IPS-18a (cell line): ENCODE measurements around the gene PARD6A.

Experiments used
- H3K27ac ChIP-seq: one replicate; pipeline ENCODE4 v1.5.1; 2013; ENCODE audit warnings: low read length
- H3K27me3 ChIP-seq: one replicate; pipeline ENCODE4 v1.6.1; 2013; ENCODE audit warnings: mild to moderate bottlenecking, low read length; ENCODE audit not compliant: control insufficient read depth, insufficient read depth
- H3K36me3 ChIP-seq: one replicate; pipeline ENCODE4 v1.6.1; 2013; ENCODE audit warnings: low read depth, low read length; ENCODE audit not compliant: control insufficient read depth
- H3K4me1 ChIP-seq: one replicate; pipeline ENCODE4 v1.6.1; 2013; ENCODE audit warnings: low read depth, low read length; ENCODE audit not compliant: control insufficient read depth
- H3K4me3 ChIP-seq: one replicate; pipeline ENCODE4 v1.5.1; 2013; ENCODE audit warnings: low read length
- H3K9ac ChIP-seq: one replicate; pipeline ENCODE4 v1.6.1; 2013; ENCODE audit warnings: mild to moderate bottlenecking, low read length, moderate library complexity
- H3K9me3 ChIP-seq: one replicate; pipeline ENCODE4 v1.6.1; 2013; ENCODE audit warnings: low read depth, low read length; ENCODE audit not compliant: control insufficient read depth

Gene PARD6A

DNA sequence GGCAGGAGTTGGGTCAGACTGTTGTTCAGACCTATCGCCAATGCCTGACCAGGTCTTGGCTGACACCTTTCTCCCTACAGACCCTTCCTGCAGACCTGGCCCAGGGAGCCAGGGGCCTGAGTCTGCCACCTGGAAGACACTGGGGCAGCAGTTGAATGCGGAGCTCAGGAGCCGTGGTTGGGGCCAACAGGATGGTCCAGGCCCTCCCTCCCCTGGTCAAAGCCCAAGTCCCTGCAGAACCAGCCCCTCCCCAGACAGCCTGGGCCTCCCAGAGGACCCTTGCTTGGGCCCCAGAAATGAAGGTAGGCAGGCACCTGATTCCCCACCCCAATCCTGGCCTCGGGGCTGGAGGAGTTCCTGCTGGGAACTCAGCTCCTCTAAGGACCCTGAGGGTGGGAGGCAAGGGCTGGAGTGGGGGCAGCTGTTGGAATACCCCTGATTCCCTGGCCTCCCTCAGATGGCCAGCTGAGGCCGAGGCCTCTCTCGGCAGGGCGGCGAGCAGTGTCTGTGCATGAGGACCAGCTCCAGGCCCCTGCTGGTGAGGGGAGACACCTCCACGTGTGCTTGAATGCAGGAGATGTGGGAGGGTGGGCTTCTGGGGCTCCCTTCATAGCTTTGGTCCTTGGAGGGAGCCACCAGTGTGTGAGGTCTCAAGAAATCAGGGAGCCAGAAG is 4.3 kb upstream of the PARD6A start:
- Histone ChIP-seq H3K4me3 (no peak overlapping the region), H3K36me3 (no peaks in the 10 kb centered on the region), H3K4me1 (no peaks in the 10 kb centered on the region), H3K9me3 (no peaks in the 10 kb centered on the region), H3K9ac (no peak overlapping the region), H3K27me3 (peaks cover 33% of the 10 kb centered on the region), H3K27ac (no peak overlapping the region)

DNA sequence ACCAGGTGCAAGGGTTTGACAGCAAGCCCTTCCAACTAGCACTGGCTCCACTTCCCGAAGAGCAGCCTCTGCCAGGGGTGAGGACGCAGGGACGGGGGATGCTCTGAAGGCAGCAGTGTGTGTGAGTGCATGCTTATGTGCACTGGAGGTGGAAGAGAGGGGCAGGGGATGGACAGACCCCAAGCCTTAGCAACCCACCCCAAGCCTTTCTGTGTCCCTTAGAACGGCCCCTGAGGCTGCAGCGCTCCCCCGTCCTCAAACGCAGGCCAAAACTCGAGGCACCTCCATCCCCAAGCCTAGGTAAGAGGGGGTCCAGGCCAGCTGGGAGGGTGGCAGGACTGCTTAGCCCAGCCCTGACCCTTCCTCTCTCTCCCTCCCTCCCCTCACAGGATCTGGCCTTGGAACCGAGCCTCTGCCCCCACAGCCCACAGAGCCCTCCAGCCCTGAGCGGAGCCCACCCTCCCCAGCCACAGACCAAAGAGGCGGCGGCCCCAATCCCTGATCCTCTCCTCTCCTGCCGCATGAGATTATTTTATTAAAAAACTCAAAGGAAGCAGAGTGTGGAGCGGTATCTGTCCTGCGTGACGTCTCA is 3.6 kb upstream of the PARD6A start:
- H3K36me3 ChIP-seq: no peaks in the 10 kb centered on the region
- H3K4me3 ChIP-seq: no peak overlapping the region
- H3K27ac ChIP-seq: no peak overlapping the region
- H3K27me3 ChIP-seq: peaks cover 34% of the 10 kb centered on the region
- H3K9me3 ChIP-seq: no peaks in the 10 kb centered on the region
- no peak overlapping the region for H3K9ac ChIP-seq
- no peaks in the 10 kb centered on the region for H3K4me1 ChIP-seq

DNA sequence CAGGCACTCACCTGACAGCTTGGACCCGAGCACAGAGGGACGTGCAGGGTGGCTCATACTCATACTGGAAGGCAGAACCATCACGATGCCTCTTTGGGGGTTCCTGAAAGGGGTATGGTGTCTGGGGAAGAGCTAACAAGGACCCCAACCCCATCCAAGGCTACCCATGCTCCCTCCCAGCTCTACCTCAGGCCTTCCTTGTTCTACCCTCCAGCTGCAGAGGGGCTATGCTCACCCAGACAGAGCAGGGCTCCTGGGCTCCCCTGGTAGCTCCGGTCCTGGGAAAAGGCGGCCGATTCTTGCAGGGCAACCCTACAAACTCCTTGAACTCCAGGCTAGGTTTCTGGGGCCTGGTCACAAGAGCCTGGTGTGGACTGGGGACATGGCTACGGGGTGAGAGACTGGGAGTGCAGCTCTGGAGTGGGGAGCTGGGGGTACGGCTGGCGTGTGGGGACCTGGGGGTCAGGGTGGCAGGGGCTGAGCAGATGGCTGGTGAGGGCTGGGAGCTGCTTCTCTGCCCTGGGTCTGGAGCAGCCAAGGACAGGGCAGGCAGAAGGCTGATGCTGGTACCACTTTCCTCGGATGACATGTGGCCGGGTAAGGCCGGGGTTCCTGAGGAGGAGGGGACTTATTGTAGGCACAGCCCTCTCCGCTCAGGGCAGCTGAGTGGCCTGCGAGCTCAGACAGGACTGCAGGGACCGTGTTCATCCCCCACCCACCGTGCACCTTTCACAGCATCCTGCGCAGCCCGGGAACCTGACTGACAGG is 2.8 kb upstream of the PARD6A start:
- no peak overlapping the region for H3K27ac ChIP-seq
- H3K9me3 ChIP-seq: no peaks in the 10 kb centered on the region
- H3K36me3 ChIP-seq: no peaks in the 10 kb centered on the region
- H3K27me3 ChIP-seq: peaks cover 32% of the 10 kb centered on the region
- H3K9ac ChIP-seq: no peak overlapping the region
- no peak overlapping the region for H3K4me3 ChIP-seq
- no peaks in the 10 kb centered on the region for H3K4me1 ChIP-seq

DNA sequence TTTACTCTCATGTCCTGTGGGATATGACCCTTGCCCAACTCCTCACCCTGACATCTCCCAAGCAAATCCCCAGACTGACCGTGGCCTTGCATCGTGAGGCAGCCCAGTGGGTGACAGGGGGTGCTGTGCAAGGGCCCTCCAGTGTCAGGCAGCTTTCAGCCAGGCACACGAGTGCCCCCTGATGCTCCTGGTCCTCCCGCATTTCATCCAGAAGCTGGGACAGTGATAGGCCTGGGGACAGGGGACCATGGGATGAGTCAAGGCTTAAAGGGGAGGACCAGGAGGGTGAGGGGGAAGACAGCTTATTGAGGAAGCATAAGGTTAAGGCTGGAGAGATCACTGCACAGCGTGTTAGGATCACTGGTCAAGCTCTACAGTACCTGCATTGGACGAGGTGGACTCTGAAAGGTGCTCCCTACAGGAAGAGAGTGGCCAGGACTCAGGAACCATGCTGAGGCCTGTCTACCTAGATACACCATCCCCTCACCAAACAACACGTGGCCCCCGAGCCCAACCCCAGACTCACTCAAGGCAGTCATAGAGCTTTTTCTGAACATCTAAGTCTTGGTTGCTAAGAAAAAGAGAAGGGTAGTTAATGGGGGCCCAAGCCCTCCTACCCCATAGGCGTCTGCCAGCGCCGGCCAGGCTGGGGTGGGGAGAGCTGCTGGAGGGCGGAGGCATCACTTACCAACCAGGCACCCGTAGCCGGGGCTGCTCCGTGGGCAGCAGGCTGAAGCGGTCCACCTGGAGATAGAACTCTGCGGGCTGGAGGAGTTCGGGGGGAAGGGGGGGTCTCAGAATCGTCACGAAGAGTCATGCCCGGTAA is 1.7 kb upstream of the PARD6A start:
- peak overlapping the region; percentile 99 for H3K4me3 ChIP-seq
- no peaks in the 10 kb centered on the region for H3K36me3 ChIP-seq
- peaks cover 22% of the 10 kb centered on the region for H3K27me3 ChIP-seq
- no peaks in the 10 kb centered on the region for H3K4me1 ChIP-seq
- H3K9ac ChIP-seq: peak overlapping the region; percentile 84
- no peak overlapping the region for H3K27ac ChIP-seq
- H3K9me3 ChIP-seq: no peaks in the 10 kb centered on the region

DNA sequence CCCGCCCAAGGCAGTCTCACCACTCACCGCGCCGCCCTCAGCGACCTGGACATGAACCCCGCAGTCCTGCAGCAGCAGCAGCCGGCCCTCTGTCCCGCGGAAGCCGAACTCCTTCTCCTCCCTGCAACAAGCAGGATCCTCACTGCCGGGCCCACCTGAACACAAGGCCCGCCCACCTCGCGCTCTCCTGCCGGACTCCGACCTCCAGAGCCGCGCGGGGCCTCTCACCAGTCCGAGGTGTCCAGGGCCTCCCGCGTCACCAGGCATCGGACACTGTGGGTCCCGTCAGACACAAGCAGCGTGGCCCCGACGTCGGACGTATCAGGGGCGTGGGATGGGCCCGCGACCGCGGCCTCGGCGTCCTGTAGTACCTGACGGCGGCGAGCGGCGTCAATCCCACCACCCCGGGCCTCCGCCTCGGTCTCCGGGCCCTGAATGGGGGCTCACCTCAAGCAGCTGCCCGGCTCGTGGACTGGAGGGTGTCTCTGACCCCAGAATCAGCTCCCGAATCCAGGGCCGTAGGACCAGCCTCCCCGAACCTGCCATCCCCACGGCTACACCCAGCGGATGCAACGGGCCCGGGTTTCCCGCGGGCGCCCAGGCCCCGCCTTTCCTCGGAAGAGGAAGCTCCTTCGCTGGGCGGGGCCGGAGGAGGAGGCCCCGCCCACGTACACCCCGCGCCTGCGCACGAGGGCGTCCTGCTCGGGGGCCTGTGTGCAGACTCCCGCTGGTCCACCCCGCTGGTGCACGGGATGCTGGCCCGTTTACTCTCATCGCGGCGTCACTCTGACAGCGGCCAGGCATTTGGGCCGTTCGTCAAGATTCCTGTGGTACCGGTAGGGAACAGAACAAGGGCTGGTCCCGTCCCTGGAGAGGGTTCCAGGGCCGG is 841 bp upstream of the PARD6A start, which contains the start of gene ACD:
ACD (minus strand) TSS at position 586 of the 889 bp plus-strand sequence; CDS start at position 546, 40 bp downstream.
- H3K4me1 ChIP-seq: no peaks in the 10 kb centered on the region
- H3K27ac ChIP-seq: peak within 1 kb of the TSS; percentile 97
- peak within 1 kb of the TSS; percentile 99 for H3K4me3 ChIP-seq
- peak within 1 kb of the TSS; percentile 84 for H3K9ac ChIP-seq
- H3K36me3 ChIP-seq: no peaks in the 10 kb centered on the region
- H3K9me3 ChIP-seq: no peaks in the 10 kb centered on the region
- H3K27me3 ChIP-seq: peaks cover 14% of the 10 kb centered on the region

DNA sequence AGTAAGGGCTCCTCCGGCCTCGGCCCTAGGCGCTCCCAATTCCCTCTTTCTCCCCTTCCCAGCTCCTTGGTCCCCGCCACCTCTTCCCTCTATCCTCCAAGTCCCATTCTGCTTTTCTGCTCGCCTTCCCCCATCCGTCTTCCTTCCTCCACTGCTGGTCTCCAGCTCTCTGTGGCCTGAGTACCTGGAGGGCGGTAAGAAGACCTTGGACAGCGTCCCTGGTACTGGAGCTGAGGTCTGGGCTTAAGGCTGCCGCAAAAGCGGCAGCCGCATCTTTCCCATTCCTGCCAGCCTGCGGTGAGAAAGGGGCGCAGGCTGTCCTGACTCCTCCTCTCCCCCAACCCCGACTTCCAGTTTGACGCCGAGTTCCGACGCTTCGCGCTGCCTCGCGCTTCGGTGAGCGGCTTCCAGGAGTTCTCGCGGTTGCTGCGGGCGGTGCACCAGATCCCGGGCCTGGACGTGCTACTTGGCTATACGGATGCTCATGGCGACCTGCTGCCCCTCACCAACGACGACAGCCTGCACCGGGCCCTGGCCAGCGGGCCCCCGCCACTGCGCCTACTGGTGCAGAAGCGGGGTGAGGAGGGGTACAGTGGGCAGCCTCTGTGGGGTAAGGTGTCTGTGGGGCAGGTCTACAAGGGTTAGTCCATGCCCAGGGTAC is 471 bp downstream of the PARD6A start:
- H3K27me3 ChIP-seq: peaks cover 12% of the 10 kb centered on the region
- H3K4me1 ChIP-seq: peaks cover 3% of the 10 kb centered on the region
- no peak overlapping the region for H3K27ac ChIP-seq
- no peak overlapping the region for H3K9ac ChIP-seq
- H3K4me3 ChIP-seq: peak overlapping the region; percentile 99
- H3K9me3 ChIP-seq: no peaks in the 10 kb centered on the region
- no peaks in the 10 kb centered on the region for H3K36me3 ChIP-seq

DNA sequence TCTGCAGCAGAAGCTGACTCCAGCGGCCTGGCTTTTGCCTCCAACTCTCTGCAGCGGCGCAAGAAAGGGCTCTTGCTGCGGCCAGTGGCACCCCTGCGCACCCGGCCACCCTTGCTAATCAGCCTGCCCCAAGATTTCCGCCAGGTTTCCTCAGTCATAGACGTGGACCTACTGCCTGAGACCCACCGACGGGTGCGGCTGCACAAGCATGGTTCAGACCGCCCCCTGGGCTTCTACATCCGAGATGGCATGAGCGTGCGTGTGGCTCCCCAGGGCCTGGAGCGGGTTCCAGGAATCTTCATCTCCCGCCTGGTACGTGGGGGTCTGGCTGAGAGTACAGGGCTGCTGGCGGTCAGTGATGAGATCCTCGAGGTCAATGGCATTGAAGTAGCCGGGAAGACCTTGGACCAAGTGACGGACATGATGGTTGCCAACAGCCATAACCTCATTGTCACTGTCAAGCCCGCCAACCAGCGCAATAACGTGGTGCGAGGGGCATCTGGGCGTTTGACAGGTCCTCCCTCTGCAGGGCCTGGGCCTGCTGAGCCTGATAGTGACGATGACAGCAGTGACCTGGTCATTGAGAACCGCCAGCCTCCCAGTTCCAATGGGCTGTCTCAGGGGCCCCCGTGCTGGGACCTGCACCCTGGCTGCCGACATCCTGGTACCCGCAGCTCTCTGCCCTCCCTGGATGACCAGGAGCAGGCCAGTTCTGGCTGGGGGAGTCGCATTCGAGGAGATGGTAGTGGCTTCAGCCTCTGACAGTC is 1.3 kb downstream of the PARD6A start:
- H3K9me3 ChIP-seq: no peaks in the 10 kb centered on the region
- no peak overlapping the region for H3K9ac ChIP-seq
- no peaks in the 10 kb centered on the region for H3K36me3 ChIP-seq
- H3K4me1 ChIP-seq: peaks cover 5% of the 10 kb centered on the region
- no peak overlapping the region for H3K27ac ChIP-seq
- peak overlapping the region; percentile 99 for H3K4me3 ChIP-seq
- H3K27me3 ChIP-seq: peaks cover 13% of the 10 kb centered on the region

DNA sequence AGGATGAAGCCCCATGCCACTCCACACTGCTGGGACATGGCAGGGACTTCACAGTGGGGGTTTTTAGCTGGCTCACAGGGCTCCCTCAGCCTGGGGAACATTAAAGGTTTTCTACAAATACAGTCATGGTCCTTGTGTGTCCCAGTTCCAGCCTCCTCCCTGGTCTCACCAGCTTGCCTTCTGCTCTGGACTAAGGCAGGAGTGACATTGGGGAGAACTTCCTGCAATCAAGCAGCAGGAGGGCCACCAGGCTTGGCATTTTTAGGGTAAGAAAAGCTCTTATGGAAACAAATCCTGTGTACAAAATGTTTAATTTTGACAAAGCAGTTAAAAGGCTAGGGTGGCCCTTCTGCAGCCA is 1.9 kb downstream of the PARD6A start:
- H3K9me3 ChIP-seq: no peaks in the 10 kb centered on the region
- no peaks in the 10 kb centered on the region for H3K36me3 ChIP-seq
- H3K9ac ChIP-seq: no peak overlapping the region
- peaks cover 17% of the 10 kb centered on the region for H3K27me3 ChIP-seq
- no peak overlapping the region for H3K4me3 ChIP-seq
- peaks cover 9% of the 10 kb centered on the region for H3K4me1 ChIP-seq
- no peak overlapping the region for H3K27ac ChIP-seq

DNA sequence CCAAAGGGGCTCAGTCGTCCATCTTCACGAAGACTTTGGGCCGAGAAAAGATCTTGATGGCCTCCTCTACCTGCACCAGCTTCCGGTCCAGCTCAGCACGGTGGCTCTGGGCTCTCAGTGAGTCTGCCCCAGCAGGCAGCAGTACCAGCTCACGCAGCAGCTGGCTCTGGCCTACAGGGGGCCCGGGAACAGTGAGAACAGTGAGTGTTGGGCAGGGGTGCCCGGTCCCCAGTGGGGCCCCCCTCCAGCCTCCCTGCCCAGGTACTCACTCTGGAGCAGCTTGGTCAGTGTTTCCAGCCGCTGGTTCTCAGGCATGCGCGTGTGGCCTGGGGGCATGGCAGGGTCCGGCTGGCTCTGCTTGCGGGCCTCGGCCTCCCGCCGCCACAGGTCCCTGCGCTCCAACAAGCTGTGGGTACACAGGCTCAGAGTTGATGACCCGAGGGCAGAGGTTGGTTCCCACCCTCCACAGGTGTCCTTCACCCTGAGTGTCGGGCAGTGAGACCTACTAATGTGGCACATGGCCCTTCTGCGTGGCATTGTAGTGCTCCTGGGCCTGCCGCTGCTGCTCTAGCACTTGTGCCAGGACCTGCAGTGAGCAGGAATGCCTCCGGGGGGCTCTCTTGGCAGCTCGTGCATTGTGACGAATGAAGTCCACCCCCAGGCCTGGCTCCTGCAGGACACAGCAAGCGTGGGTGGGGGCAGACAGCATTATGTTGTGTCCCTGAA is 2.6 kb downstream of the PARD6A start:
- Histone ChIP-seq H3K9me3 (no peaks in the 10 kb centered on the region), H3K27ac (no peak overlapping the region), H3K27me3 (peaks cover 17% of the 10 kb centered on the region), H3K4me3 (no peak overlapping the region), H3K9ac (no peak overlapping the region), H3K4me1 (peaks cover 9% of the 10 kb centered on the region), H3K36me3 (no peaks in the 10 kb centered on the region)
